H9 (cell line): Measurements from ENCODE around the gene MYD88. TPM values are rescaled to one million over a fixed set of nuclear protein-coding genes. Genes with fewer than 3 reads are reported as not detected.

Experiments
- DNase-seq: peaks from one replicate; pipeline ENCODE4 v3.0.0-alpha.2; 2017
- H2AFZ ChIP-seq: one replicate; pipeline ENCODE4 v1.6.1; 2013; ENCODE audit warnings: mild to moderate bottlenecking, low read length, control low read depth, moderate library complexity
- H2AK5ac ChIP-seq: 2 replicates; pipeline ENCODE4 v1.6.1; 2013; ENCODE audit warnings: low read length, control low read depth, mixed read lengths; ENCODE audit not compliant: insufficient read length
- H2BK120ac ChIP-seq: one replicate; pipeline ENCODE4 v1.6.1; 2013; ENCODE audit warnings: low read depth, mild to moderate bottlenecking, low read length, control low read depth, inconsistent platforms; ENCODE audit not compliant: poor library complexity, severe bottlenecking
- H2BK12ac ChIP-seq: 2 replicates; pipeline ENCODE4 v1.6.1; 2013; ENCODE audit warnings: low read length, control low read depth, mixed read lengths, low read depth; ENCODE audit not compliant: insufficient read length
- H2BK15ac ChIP-seq: 2 replicates; pipeline ENCODE4 v1.6.1; 2013; ENCODE audit warnings: low read depth, low read length, control low read depth
- H2BK20ac ChIP-seq: one replicate; pipeline ENCODE4 v1.6.1; 2013; ENCODE audit warnings: low read depth, mild to moderate bottlenecking, low read length, control low read depth, inconsistent platforms; ENCODE audit not compliant: poor library complexity, severe bottlenecking
- H2BK5ac ChIP-seq: 2 replicates; pipeline ENCODE4 v1.6.1; 2013; ENCODE audit warnings: low read length, control low read depth, mixed read lengths; ENCODE audit not compliant: insufficient read length
- H3K14ac ChIP-seq: 2 replicates; pipeline ENCODE4 v1.6.1; 2013; ENCODE audit warnings: low read length, control low read depth; ENCODE audit not compliant: insufficient read depth
- H3K18ac ChIP-seq: 2 replicates; pipeline ENCODE4 v1.6.1; 2013; ENCODE audit warnings: low read depth, mild to moderate bottlenecking, mixed read lengths, low read length, control low read depth; ENCODE audit not compliant: insufficient read length
- H3K23ac ChIP-seq: 2 replicates; pipeline ENCODE4 v1.6.1; 2013; ENCODE audit warnings: low read length, control low read depth, mixed read lengths, low read depth; ENCODE audit not compliant: insufficient read length
- H3K23me2 ChIP-seq: 2 replicates; pipeline ENCODE4 v1.6.1; 2013; ENCODE audit warnings: low read depth, mild to moderate bottlenecking, mixed read lengths, low read length, control low read depth; ENCODE audit not compliant: insufficient read length, poor library complexity, severe bottlenecking
- H3K27ac ChIP-seq: 2 replicates; pipeline ENCODE4 v1.5.1; 2013; ENCODE audit warnings: low read length, control low read depth, mixed read lengths, low read depth; ENCODE audit not compliant: insufficient read length
- H3K27me3 ChIP-seq: 2 replicates; pipeline ENCODE4 v1.6.1; 2013; ENCODE audit warnings: low read length, control low read depth, inconsistent platforms; ENCODE audit not compliant: insufficient read depth
- H3K4ac ChIP-seq: 2 replicates; pipeline ENCODE4 v1.6.1; 2013; ENCODE audit warnings: low read depth, mild to moderate bottlenecking, control low read depth, inconsistent platforms, low read length, moderate library complexity
- H3K4me1 ChIP-seq: 2 replicates; pipeline ENCODE4 v1.6.1; 2013; ENCODE audit warnings: low read length, control low read depth, inconsistent platforms; ENCODE audit not compliant: insufficient read depth
- H3K4me2 ChIP-seq: 2 replicates; pipeline ENCODE4 v1.6.1; 2013; ENCODE audit warnings: low read length, control low read depth, mixed read lengths; ENCODE audit not compliant: insufficient read length, insufficient read depth
- H3K56ac ChIP-seq: 2 replicates; pipeline ENCODE4 v1.6.1; 2013; ENCODE audit warnings: low read depth, mild to moderate bottlenecking, mixed read lengths, low read length, control low read depth; ENCODE audit not compliant: insufficient read length
- H3K79me1 ChIP-seq: 2 replicates; pipeline ENCODE4 v1.6.1; 2013; ENCODE audit warnings: low read depth, mild to moderate bottlenecking, moderate library complexity, low read length, control low read depth, inconsistent platforms; ENCODE audit not compliant: insufficient read depth, poor library complexity, severe bottlenecking
- H3K79me2 ChIP-seq: 2 replicates; pipeline ENCODE4 v1.6.1; 2013; ENCODE audit warnings: low read length, control low read depth, inconsistent platforms; ENCODE audit not compliant: insufficient read depth
- H3K9ac ChIP-seq: 2 replicates; pipeline ENCODE4 v1.6.1; 2013; ENCODE audit warnings: low read length, control low read depth, mixed read lengths; ENCODE audit not compliant: insufficient read length; ENCODE audit errors: extremely low read depth
- H3K9me3 ChIP-seq: one replicate; pipeline ENCODE4 v1.6.1; 2013; ENCODE audit warnings: low read depth, low read length, inconsistent platforms; ENCODE audit not compliant: control insufficient read depth
- H3T11ph ChIP-seq: one replicate; pipeline ENCODE4 v1.6.1; 2013; ENCODE audit warnings: mild to moderate bottlenecking, low read length, control low read depth, inconsistent platforms
- H4K20me1 ChIP-seq: one replicate; pipeline ENCODE4 v1.6.1; 2013; ENCODE audit not compliant: control insufficient read depth, insufficient read length, insufficient read depth
- H4K5ac ChIP-seq: 2 replicates; pipeline ENCODE4 v1.6.1; 2013; ENCODE audit warnings: low read depth, mild to moderate bottlenecking, mixed read lengths, low read length, control low read depth; ENCODE audit not compliant: insufficient read length
- H4K8ac ChIP-seq: replicated peaks from 2 replicates; pipeline ENCODE4 v1.6.1; 2013; ENCODE audit warnings: low read length, control low read depth, mixed read lengths, low read depth; ENCODE audit not compliant: insufficient read length
- H4K91ac ChIP-seq: 2 replicates; pipeline ENCODE4 v1.6.1; 2013; ENCODE audit warnings: low read depth, mild to moderate bottlenecking, moderate library complexity, mixed read lengths, low read length, control low read depth; ENCODE audit not compliant: insufficient read length
- H3K27ac Mint-ChIP-seq, 3 experiments: 2 replicates in 2 of 3; 3 replicates in 1 of 3; pipeline ENCODE4 v1.8.0; 2020 to 2021; ENCODE audit warnings: mixed read lengths in 3 of 3, mild to moderate bottlenecking in 1 of 3, moderate library complexity in 1 of 3
- H3K27me3 Mint-ChIP-seq: 2 replicates; pipeline ENCODE4 v1.8.0; 2021; ENCODE audit warnings: low read depth, mild to moderate bottlenecking, moderate library complexity, mixed read lengths
- H3K36me3 Mint-ChIP-seq, 3 experiments: 2 replicates in 2 of 3; 3 replicates in 1 of 3; pipeline ENCODE4 v1.8.0; 2020 to 2021; ENCODE audit warnings: low read depth in 3 of 3, mixed read lengths in 3 of 3; ENCODE audit not compliant: insufficient read depth in 1 of 3
- H3K4me1 Mint-ChIP-seq, 2 experiments: 2 replicates each; pipeline ENCODE4 v1.8.0; 2020; ENCODE audit warnings: mixed read lengths in 2 of 2
- H3K4me3 Mint-ChIP-seq, 2 experiments: 2 replicates in 1 of 2; 3 replicates in 1 of 2; pipeline ENCODE4 v1.8.0; 2020 to 2021; ENCODE audit warnings: mild to moderate bottlenecking in 2 of 2, mixed read lengths in 2 of 2, moderate library complexity in 1 of 2
- H3K9me3 Mint-ChIP-seq, 2 experiments: 2 replicates in 1 of 2; 3 replicates in 1 of 2; pipeline ENCODE4 v1.8.0; 2020; ENCODE audit warnings: mild to moderate bottlenecking in 2 of 2, mixed read lengths in 2 of 2, moderate library complexity in 1 of 2
- WGBS: extraction: QIAGEN DNeasy Blood & Tissue Kit; methylation state at CpG from one replicate; pipeline ENCODE4 v1.1.7; 2013; ENCODE audit warnings: missing lambda C conversion rate, low lambda C conversion rate, mixed read lengths; ENCODE audit not compliant: insufficient read length; ENCODE audit errors: extremely low coverage; 5-methylcytosine and 5-hydroxymethylcytosine counted together
- total RNA-seq: library from RNA; stranded (reverse); gene quantifications from 2 replicates; pipeline ENCODE4 v1.2.1, GENCODE V29; 2021
- TF ChIP-seq, protein P1 (sequence below): fragments of 200-600 bp; sonication (generic); conservative IDR thresholded peaks from 3 replicates; pipeline ENCODE4 v1.8.0; 2021; ENCODE audit warnings: antibody characterized with exemption, mild to moderate bottlenecking

MYD88 gene
- total RNA-seq, 1 experiment from 2014 or later = 33.4 TPM

GRCh38 chr3:38173834-38174418, 35.5 kb downstream of the MYD88 start:
- Histone ChIP-seq H4K8ac (no peak overlapping the region), H3K23me2 (no peaks in the 10 kb centered on the region), H3K79me2 (peaks cover 14% of the 10 kb centered on the region; the same call in 1 of the 2 replicates), H2BK5ac (no peak overlapping the region), H4K91ac (no peak overlapping the region), H2BK12ac (no peak overlapping the region), H2BK20ac (no peak overlapping the region), H3K9ac (peak overlapping the region; percentile 51), H3K23ac (no peak overlapping the region), H4K5ac (no peak overlapping the region), H3K4me2 (no peak overlapping the region), H3K9me3 (no peaks in the 10 kb centered on the region), H3K4ac (no peak overlapping the region), H3K4me1 (peaks cover 3% of the 10 kb centered on the region; the same call in 1 of the 2 replicates), H2BK120ac (no peak overlapping the region), H2BK15ac (no peak overlapping the region), H4K20me1 (no peaks in the 10 kb centered on the region), H3K56ac (no peak overlapping the region), H3K27me3 (no peaks in the 10 kb centered on the region), H3K79me1 (peaks cover 12% of the 10 kb centered on the region), H2AFZ (no peak overlapping the region), H2AK5ac (no peak overlapping the region), H3K14ac (no peak overlapping the region), H3K18ac (no peak overlapping the region), H3K27ac (no peak overlapping the region), H3T11ph (no peak overlapping the region)
- Mint-ChIP-seq H3K27me3 (no peaks in the 10 kb centered on the region), H3K4me1 (peaks cover 22 to 36% of the 10 kb centered on the region in 2 experiments), H3K36me3 (no peaks in the 10 kb centered on the region; a peak in 2 of 7 replicates), H3K4me3 (no peak overlapping the region), H3K27ac (peak overlapping the region in 2 of 3 experiments; percentile 9 to 31; a peak in 4 of 7 replicates), H3K9me3 (no peaks in the 10 kb centered on the region)
- TF ChIP-seq, protein P1, sequence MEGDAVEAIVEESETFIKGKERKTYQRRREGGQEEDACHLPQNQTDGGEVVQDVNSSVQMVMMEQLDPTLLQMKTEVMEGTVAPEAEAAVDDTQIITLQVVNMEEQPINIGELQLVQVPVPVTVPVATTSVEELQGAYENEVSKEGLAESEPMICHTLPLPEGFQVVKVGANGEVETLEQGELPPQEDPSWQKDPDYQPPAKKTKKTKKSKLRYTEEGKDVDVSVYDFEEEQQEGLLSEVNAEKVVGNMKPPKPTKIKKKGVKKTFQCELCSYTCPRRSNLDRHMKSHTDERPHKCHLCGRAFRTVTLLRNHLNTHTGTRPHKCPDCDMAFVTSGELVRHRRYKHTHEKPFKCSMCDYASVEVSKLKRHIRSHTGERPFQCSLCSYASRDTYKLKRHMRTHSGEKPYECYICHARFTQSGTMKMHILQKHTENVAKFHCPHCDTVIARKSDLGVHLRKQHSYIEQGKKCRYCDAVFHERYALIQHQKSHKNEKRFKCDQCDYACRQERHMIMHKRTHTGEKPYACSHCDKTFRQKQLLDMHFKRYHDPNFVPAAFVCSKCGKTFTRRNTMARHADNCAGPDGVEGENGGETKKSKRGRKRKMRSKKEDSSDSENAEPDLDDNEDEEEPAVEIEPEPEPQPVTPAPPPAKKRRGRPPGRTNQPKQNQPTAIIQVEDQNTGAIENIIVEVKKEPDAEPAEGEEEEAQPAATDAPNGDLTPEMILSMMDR = no peak
- DNase-seq = no peak
- WGBS = no CpG with 5 or more reads among the region's 5 CpGs
